HepG2 (cell line): ENCODE data around the gene DPP8. TPM values are rescaled to one million over a fixed set of nuclear protein-coding genes. Genes with fewer than 3 reads are reported as not detected.

Experiments
- ARNT2 ChIP-seq: sonication (generic); formaldehyde crosslinking; IDR thresholded peaks from 2 replicates; pipeline ENCODE4 v1.8.0; 2022; ENCODE audit warnings: mild to moderate bottlenecking, low read depth, missing genetic modification reagents, moderate library complexity
- ATF7 ChIP-seq, 2 experiments: fragments of 450-650 bp in 1 of 2; sonication (generic) in 1 of 2; formaldehyde crosslinking in 1 of 2; IDR thresholded peaks; 2 replicates each; pipeline versions ENCODE4 v1.4.0 to v1.6.1; 2016 to 2020; ENCODE audit warnings: antibody characterized with exemption in 1 of 2, mild to moderate bottlenecking in 1 of 2, missing genetic modification reagents in 1 of 2
- FOXC1 ChIP-seq: sonication (generic); formaldehyde crosslinking; IDR thresholded peaks from 2 replicates; pipeline ENCODE4 v1.8.0; 2022; ENCODE audit warnings: mild to moderate bottlenecking, missing genetic modification reagents, borderline replicate concordance
- HOXA7 ChIP-seq: sonication (generic); formaldehyde crosslinking; IDR thresholded peaks from 2 replicates; pipeline ENCODE4 v1.8.1; 2022; ENCODE audit warnings: mild to moderate bottlenecking, missing genetic modification reagents, moderate library complexity
- MIER3 ChIP-seq: IDR thresholded peaks from 2 replicates; pipeline ENCODE4 v1.6.1; 2016; ENCODE audit warnings: missing compliant biosample characterization, borderline replicate concordance
- PHF21A ChIP-seq: sonication (generic); formaldehyde crosslinking; IDR thresholded peaks from 2 replicates; pipeline ENCODE4 v1.5.0; 2020; ENCODE audit warnings: mild to moderate bottlenecking, missing genetic modification reagents
- SUZ12 ChIP-seq: fragments of 150-350 bp; IDR thresholded peaks from 2 replicates; pipeline ENCODE4 v1.6.1; 2014; ENCODE audit warnings: low read depth, low read length
- TRAFD1 ChIP-seq: sonication (generic); formaldehyde crosslinking; IDR thresholded peaks from 2 replicates; pipeline ENCODE4 v1.5.1; 2020; ENCODE audit warnings: missing genetic modification reagents, mild to moderate bottlenecking, borderline replicate concordance
- ZBTB49 ChIP-seq: sonication (generic); formaldehyde crosslinking; IDR thresholded peaks from 2 replicates; pipeline ENCODE4 v1.4.0; 2020; ENCODE audit warnings: missing genetic modification reagents, borderline replicate concordance
- ZNF10 ChIP-seq: sonication (generic); formaldehyde crosslinking; IDR thresholded peaks from 2 replicates; pipeline ENCODE4 v1.4.0; 2020; ENCODE audit warnings: mild to moderate bottlenecking, low read depth, missing genetic modification reagents, borderline replicate concordance
- ZNF460 ChIP-seq: sonication (generic); formaldehyde crosslinking; IDR thresholded peaks from 2 replicates; pipeline ENCODE4 v1.5.1; 2020; ENCODE audit warnings: missing genetic modification reagents, mild to moderate bottlenecking, borderline replicate concordance
- ZNF687 ChIP-seq: sonication (generic); formaldehyde crosslinking; IDR thresholded peaks from 2 replicates; pipeline ENCODE4 v1.5.1; 2020; ENCODE audit warnings: mild to moderate bottlenecking, missing genetic modification reagents, moderate library complexity
- ZNF770 ChIP-seq: sonication (generic); formaldehyde crosslinking; IDR thresholded peaks from 2 replicates; pipeline ENCODE4 v1.5.0; 2020; ENCODE audit warnings: mild to moderate bottlenecking, missing genetic modification reagents
- ZUFSP ChIP-seq: sonication (generic); formaldehyde crosslinking; IDR thresholded peaks from 2 replicates; pipeline ENCODE4 v1.9.0; 2021; ENCODE audit warnings: missing genetic modification reagents, mild to moderate bottlenecking, borderline replicate concordance
- polyA plus RNA-seq, 8 experiments: library from polyadenylated mRNA; depleted of rRNA in 3 of 8; stranded (reverse) in 7 of 8; unstranded in 1 of 8; fragments of >200 nt; fragmentation: Illumina TruSeq in 4 of 8; extraction: Trizol in 4 of 8; gene quantifications; 2 replicates each; pipeline versions ENCODE4 v1.2.1 to v1.2.3, GENCODE V29; 2011 to 2016; ENCODE audit warnings: low read depth in 4 of 8, missing spikeins in 1 of 8, mixed read lengths in 1 of 8; ENCODE audit not compliant: insufficient read depth in 1 of 8
- total RNA-seq, 5 experiments: library from RNA; depleted of rRNA; stranded (reverse); fragments of >200 nt; fragmentation: Illumina TruSeq; extraction: Trizol; gene quantifications; 2 replicates each; pipeline ENCODE4 v1.2.3, GENCODE V29; 2016; ENCODE audit warnings: low read depth in 1 of 5

The DPP8 gene
- total and polyA plus RNA-seq, 2 of the 13 experiments (the other 11 are each of a cell fraction or from before 2014, with no cell fraction given): 18.0 to 26.3 TPM

GRCh38 chr15:65421360-65422215, 95.9 kb downstream of the DPP8 start (continued):
- TF ChIP-seq ZNF460 (no peak), TRAFD1 (CRISPR knock-in tag) (no peak), ATF7 (IDR thresholded peaks at IDR 0.05) (no peak), ATF7 (CRISPR knock-in tag; IDR thresholded peaks at IDR 0.05) (0 out of 2 replicates have a peak, but pooled peaks have one; percentile 13), ZBTB49 (no peak), ZNF687 (peak; percentile 26), FOXC1 (0 out of 2 replicates have a peak, but pooled peaks have one; percentile 38), HOXA7 (no peak), ZNF10 (CRISPR knock-in tag) (no peak), SUZ12 (no peak), PHF21A (CRISPR knock-in tag) (no peak), ARNT2 (CRISPR knock-in tag) (no peak), ZUFSP (no peak), ZNF770 (CRISPR knock-in tag) (peak; percentile 56; the same call in 1 of the 2 replicates), MIER3 (CRISPR knock-in tag) (no peak)
